OCI-LY7 (cell line): Measurements from ENCODE around the gene MYL6.

Experiments
- EZH2phosphoT487 ChIP-seq: fragments of 200-600 bp; sonication (generic); IDR thresholded peaks from 2 replicates; pipeline ENCODE4 v1.6.1; 2018; ENCODE audit warnings: low read depth, borderline replicate concordance, mild to moderate bottlenecking, mixed run types, antibody characterized with exemption, low read length, moderate library complexity, mixed read lengths
- TF ChIP-seq, protein P1 (sequence below): fragments of 200-600 bp; sonication (generic); conservative IDR thresholded peaks from 2 replicates; pipeline ENCODE4 v1.5.1; 2014; ENCODE audit warnings: mild to moderate bottlenecking, antibody characterized with exemption, low read length, moderate library complexity, mixed read lengths

GRCh38 chr12:56115329-56115728 is 42.8 kb upstream of the MYL6 start:
- TF ChIP-seq, protein P1, sequence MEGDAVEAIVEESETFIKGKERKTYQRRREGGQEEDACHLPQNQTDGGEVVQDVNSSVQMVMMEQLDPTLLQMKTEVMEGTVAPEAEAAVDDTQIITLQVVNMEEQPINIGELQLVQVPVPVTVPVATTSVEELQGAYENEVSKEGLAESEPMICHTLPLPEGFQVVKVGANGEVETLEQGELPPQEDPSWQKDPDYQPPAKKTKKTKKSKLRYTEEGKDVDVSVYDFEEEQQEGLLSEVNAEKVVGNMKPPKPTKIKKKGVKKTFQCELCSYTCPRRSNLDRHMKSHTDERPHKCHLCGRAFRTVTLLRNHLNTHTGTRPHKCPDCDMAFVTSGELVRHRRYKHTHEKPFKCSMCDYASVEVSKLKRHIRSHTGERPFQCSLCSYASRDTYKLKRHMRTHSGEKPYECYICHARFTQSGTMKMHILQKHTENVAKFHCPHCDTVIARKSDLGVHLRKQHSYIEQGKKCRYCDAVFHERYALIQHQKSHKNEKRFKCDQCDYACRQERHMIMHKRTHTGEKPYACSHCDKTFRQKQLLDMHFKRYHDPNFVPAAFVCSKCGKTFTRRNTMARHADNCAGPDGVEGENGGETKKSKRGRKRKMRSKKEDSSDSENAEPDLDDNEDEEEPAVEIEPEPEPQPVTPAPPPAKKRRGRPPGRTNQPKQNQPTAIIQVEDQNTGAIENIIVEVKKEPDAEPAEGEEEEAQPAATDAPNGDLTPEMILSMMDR = no peak
- TF ChIP-seq EZH2phosphoT487 = no peak
